ENCODE data around the gene ALCAM.

The ALCAM gene

GRCh38 chr3:105356396-105356795 lies 10.3 kb upstream of the ALCAM start:
- DNase-seq (ENCODE audit: low read depth in 2 of 2): no peak

- DNase-seq (ENCODE audit: low read depth in 2 of 2): no peak
Observed at GRCh38 chr3:105356988-105357387, 9.7 kb upstream of the ALCAM start.

GRCh38 chr3:105359098-105359762 lies 7.5 kb upstream of the ALCAM start:
- DNase-seq (ENCODE audit: low read depth in 2 of 2): no peak

GRCh38 chr3:105360003-105360402 lies 6.7 kb upstream of the ALCAM start:
- no peak for DNase-seq (ENCODE audit: low read depth in 2 of 2)

- DNase-seq (ENCODE audit: low read depth in 2 of 2): no peak
Observed at GRCh38 chr3:105362021-105362665, 4.6 kb upstream of the ALCAM start.

- no peak for DNase-seq (ENCODE audit: low read depth in 2 of 2)
Observed at GRCh38 chr3:105364128-105364527, 2.6 kb upstream of the ALCAM start.

- DNase-seq (ENCODE audit: low read depth in 2 of 2): no peak
Observed at GRCh38 chr3:105365081-105365390, 1.7 kb upstream of the ALCAM start.

- DNase-seq (ENCODE audit: low read depth in 2 of 2): no peak
Observed at GRCh38 chr3:105365391-105366325, 1.1 kb upstream of the ALCAM start.

GRCh38 chr3:105367063-105367405 lies 325 bp downstream of the ALCAM start:
- peak in 1 of 2 donors; percentile 6 for DNase-seq (ENCODE audit: low read depth in 2 of 2)

GRCh38 chr3:105367406-105368213 lies 901 bp downstream of the ALCAM start:
- peak in 1 of 2 donors; percentile 48 for DNase-seq (ENCODE audit: low read depth in 2 of 2)

GRCh38 chr3:105368566-105369499 lies 2.1 kb downstream of the ALCAM start:
- peak; percentile 68 to 69 for DNase-seq (ENCODE audit: low read depth in 2 of 2)

- peak in 1 of 2 donors; percentile 7 for DNase-seq (ENCODE audit: low read depth in 2 of 2)
Observed at GRCh38 chr3:105369500-105370371, 3.0 kb downstream of the ALCAM start.

GRCh38 chr3:105373383-105373782 lies 6.7 kb downstream of the ALCAM start:
- DNase-seq (ENCODE audit: low read depth in 2 of 2): no peak

GRCh38 chr3:105375750-105376511 lies 9.2 kb downstream of the ALCAM start:
- DNase-seq (ENCODE audit: low read depth in 2 of 2): no peak

GRCh38 chr3:105377716-105378115 lies 11.0 kb downstream of the ALCAM start:
- no peak for DNase-seq (ENCODE audit: low read depth in 2 of 2)

- DNase-seq (ENCODE audit: low read depth in 2 of 2): no peak
Observed at GRCh38 chr3:105385179-105385578, 18.5 kb downstream of the ALCAM start.

- DNase-seq (ENCODE audit: low read depth in 2 of 2): no peak
Observed at GRCh38 chr3:105385819-105386508, 19.3 kb downstream of the ALCAM start.

GRCh38 chr3:105387122-105387751 lies 20.5 kb downstream of the ALCAM start:
- no peak for DNase-seq (ENCODE audit: low read depth in 2 of 2)
